ENCODE measurements around the gene FHAD1.

Gene FHAD1

GRCh38 chr1:15402809-15403450, 155.9 kb downstream of the FHAD1 start:
- Histone ChIP-seq H3K4me2 (ENCODE audit: low read length) (no peak overlapping the region), H2AFZ (ENCODE audit: low read depth, low read length) (no peak overlapping the region), H3K9ac (ENCODE audit: low read length) (no peak overlapping the region), H3K36me3 (replicated peaks; ENCODE audit: low read depth, low read length) (no peaks in the 10 kb centered on the region), H3K9me3 (ENCODE audit: insufficient read depth, low read length) (no peaks in the 10 kb centered on the region), H3K27me3 (ENCODE audit: low read depth, low read length) (peaks cover 13% of the 10 kb centered on the region; the same call in 1 of the 2 replicates), H3K4me1 (ENCODE audit: low read length) (no peaks in the 10 kb centered on the region), H3K79me2 (ENCODE audit: low read length) (no peaks in the 10 kb centered on the region), H3K27ac (ENCODE audit: low read length) (no peak overlapping the region), H3K4me3 (ENCODE audit: low read length) (no peak overlapping the region), H4K20me1 (ENCODE audit: insufficient read depth, low read length) (no peaks in the 10 kb centered on the region)
- TF ChIP-seq EZH2phosphoT487 (IDR thresholded peaks at IDR 0.05; ENCODE audit: low read depth), result no peak
- no peak for TF ChIP-seq CTCF (IDR thresholded peaks at IDR 0.05; ENCODE audit: low read depth, low read length)

- Histone ChIP-seq H3K27me3 (ENCODE audit: low read depth, low read length) (peaks cover 24% of the 10 kb centered on the region), H3K4me2 (ENCODE audit: low read length) (no peak overlapping the region), H3K36me3 (replicated peaks; ENCODE audit: low read depth, low read length) (no peaks in the 10 kb centered on the region), H4K20me1 (ENCODE audit: insufficient read depth, low read length) (no peaks in the 10 kb centered on the region), H3K79me2 (ENCODE audit: low read length) (no peaks in the 10 kb centered on the region), H2AFZ (ENCODE audit: low read depth, low read length) (no peak overlapping the region), H3K4me3 (ENCODE audit: low read length) (no peak overlapping the region), H3K9me3 (ENCODE audit: insufficient read depth, low read length) (no peaks in the 10 kb centered on the region), H3K4me1 (ENCODE audit: low read length) (no peaks in the 10 kb centered on the region), H3K27ac (ENCODE audit: low read length) (no peak overlapping the region), H3K9ac (ENCODE audit: low read length) (no peak overlapping the region)
- TF ChIP-seq EZH2phosphoT487 (IDR thresholded peaks at IDR 0.05; ENCODE audit: low read depth) (no peak), CTCF (IDR thresholded peaks at IDR 0.05; ENCODE audit: low read depth, low read length) (no peak)
These were observed 157.0 kb downstream of the FHAD1 start for GRCh38 chr1:15403962-15404580.

GRCh38 chr1:15405106-15405850, 158.3 kb downstream of the FHAD1 start:
- Histone ChIP-seq H3K27ac (ENCODE audit: low read length) (no peak overlapping the region), H3K4me3 (ENCODE audit: low read length) (no peak overlapping the region), H2AFZ (ENCODE audit: low read depth, low read length) (no peak overlapping the region), H3K9me3 (ENCODE audit: insufficient read depth, low read length) (no peaks in the 10 kb centered on the region), H3K9ac (ENCODE audit: low read length) (no peak overlapping the region), H4K20me1 (ENCODE audit: insufficient read depth, low read length) (no peaks in the 10 kb centered on the region), H3K4me1 (ENCODE audit: low read length) (no peaks in the 10 kb centered on the region), H3K79me2 (ENCODE audit: low read length) (peaks cover 4% of the 10 kb centered on the region), H3K4me2 (ENCODE audit: low read length) (no peak overlapping the region), H3K36me3 (replicated peaks; ENCODE audit: low read depth, low read length) (no peaks in the 10 kb centered on the region), H3K27me3 (ENCODE audit: low read depth, low read length) (peaks cover 24% of the 10 kb centered on the region)
- TF ChIP-seq EZH2phosphoT487 (IDR thresholded peaks at IDR 0.05; ENCODE audit: low read depth) (no peak), CTCF (IDR thresholded peaks at IDR 0.05; ENCODE audit: low read depth, low read length) (no peak)
